ENCODE data around the gene DSC1. TPM values are rescaled to one million over a fixed set of nuclear protein-coding genes. Genes with fewer than 3 reads are reported as not detected.
"Not testable (repeated sequence)": the region's sequence is repeated elsewhere in the genome, so short reads cannot be mapped to it uniquely, and the experiment has no call there.

DSC1 gene
- total RNA-seq, 1 experiment from 2014 or later = not detected

- TF ChIP-seq, protein P1, sequence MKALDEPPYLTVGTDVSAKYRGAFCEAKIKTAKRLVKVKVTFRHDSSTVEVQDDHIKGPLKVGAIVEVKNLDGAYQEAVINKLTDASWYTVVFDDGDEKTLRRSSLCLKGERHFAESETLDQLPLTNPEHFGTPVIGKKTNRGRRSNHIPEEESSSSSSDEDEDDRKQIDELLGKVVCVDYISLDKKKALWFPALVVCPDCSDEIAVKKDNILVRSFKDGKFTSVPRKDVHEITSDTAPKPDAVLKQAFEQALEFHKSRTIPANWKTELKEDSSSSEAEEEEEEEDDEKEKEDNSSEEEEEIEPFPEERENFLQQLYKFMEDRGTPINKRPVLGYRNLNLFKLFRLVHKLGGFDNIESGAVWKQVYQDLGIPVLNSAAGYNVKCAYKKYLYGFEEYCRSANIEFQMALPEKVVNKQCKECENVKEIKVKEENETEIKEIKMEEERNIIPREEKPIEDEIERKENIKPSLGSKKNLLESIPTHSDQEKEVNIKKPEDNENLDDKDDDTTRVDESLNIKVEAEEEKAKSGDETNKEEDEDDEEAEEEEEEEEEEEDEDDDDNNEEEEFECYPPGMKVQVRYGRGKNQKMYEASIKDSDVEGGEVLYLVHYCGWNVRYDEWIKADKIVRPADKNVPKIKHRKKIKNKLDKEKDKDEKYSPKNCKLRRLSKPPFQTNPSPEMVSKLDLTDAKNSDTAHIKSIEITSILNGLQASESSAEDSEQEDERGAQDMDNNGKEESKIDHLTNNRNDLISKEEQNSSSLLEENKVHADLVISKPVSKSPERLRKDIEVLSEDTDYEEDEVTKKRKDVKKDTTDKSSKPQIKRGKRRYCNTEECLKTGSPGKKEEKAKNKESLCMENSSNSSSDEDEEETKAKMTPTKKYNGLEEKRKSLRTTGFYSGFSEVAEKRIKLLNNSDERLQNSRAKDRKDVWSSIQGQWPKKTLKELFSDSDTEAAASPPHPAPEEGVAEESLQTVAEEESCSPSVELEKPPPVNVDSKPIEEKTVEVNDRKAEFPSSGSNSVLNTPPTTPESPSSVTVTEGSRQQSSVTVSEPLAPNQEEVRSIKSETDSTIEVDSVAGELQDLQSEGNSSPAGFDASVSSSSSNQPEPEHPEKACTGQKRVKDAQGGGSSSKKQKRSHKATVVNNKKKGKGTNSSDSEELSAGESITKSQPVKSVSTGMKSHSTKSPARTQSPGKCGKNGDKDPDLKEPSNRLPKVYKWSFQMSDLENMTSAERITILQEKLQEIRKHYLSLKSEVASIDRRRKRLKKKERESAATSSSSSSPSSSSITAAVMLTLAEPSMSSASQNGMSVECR (CRISPR knock-in tag; IDR thresholded peaks at IDR 0.05; ENCODE audit: borderline replicate concordance) = no peak
- TF ChIP-seq NFYB (CRISPR knock-in tag; conservative IDR thresholded peaks at IDR 0.05; ENCODE audit: low read depth) (no peak), ZNF219 (CRISPR knock-in tag; IDR thresholded peaks at IDR 0.05; ENCODE audit: borderline replicate concordance) (no peak), ZNF416 (CRISPR knock-in tag; IDR thresholded peaks at IDR 0.05) (no peak), ELF4 (CRISPR knock-in tag; IDR thresholded peaks at IDR 0.05; ENCODE audit: low read depth) (no peak)
- TF ChIP-seq, protein P2, sequence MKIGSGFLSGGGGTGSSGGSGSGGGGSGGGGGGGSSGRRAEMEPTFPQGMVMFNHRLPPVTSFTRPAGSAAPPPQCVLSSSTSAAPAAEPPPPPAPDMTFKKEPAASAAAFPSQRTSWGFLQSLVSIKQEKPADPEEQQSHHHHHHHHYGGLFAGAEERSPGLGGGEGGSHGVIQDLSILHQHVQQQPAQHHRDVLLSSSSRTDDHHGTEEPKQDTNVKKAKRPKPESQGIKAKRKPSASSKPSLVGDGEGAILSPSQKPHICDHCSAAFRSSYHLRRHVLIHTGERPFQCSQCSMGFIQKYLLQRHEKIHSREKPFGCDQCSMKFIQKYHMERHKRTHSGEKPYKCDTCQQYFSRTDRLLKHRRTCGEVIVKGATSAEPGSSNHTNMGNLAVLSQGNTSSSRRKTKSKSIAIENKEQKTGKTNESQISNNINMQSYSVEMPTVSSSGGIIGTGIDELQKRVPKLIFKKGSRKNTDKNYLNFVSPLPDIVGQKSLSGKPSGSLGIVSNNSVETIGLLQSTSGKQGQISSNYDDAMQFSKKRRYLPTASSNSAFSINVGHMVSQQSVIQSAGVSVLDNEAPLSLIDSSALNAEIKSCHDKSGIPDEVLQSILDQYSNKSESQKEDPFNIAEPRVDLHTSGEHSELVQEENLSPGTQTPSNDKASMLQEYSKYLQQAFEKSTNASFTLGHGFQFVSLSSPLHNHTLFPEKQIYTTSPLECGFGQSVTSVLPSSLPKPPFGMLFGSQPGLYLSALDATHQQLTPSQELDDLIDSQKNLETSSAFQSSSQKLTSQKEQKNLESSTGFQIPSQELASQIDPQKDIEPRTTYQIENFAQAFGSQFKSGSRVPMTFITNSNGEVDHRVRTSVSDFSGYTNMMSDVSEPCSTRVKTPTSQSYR (CRISPR knock-in tag; IDR thresholded peaks at IDR 0.05) = no peak
These were observed 36.8 kb downstream of the DSC1 start (continued) for GRCh38 chr18:31125878-31126277.

DNA sequence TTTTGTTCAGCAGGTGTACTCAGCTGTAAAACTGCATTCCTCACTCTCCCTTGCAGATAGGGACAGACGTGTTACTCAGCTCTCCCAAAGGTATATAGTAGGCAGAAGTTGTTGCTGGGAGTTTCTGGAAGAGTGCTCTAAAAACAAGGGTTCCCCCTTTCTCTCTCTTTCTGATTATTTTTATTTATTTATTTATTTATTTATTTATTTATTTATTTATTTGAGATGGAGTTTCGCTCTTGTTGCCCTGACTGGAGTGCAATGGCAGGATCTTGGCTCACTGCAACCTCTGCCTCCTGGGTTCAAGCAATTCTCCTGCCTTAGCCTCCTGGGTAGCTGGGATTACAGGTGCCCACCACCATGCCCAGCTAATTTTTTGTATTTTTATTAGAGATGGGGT is 39.5 kb downstream of the DSC1 start:
- H3K4me1 Mint-ChIP-seq = peaks cover 12% of the 10 kb centered on the region
- H3K27me3 Mint-ChIP-seq (ENCODE audit: low read depth); H3K4me3 Mint-ChIP-seq; POLR2A ChIA-PET; H3K9me3 Mint-ChIP-seq; ATAC-seq; H3K27ac Mint-ChIP-seq; CTCF ChIA-PET; H3K36me3 Mint-ChIP-seq; DNase-seq (ENCODE audit: low spot score): not testable (repeated sequence)

DNA sequence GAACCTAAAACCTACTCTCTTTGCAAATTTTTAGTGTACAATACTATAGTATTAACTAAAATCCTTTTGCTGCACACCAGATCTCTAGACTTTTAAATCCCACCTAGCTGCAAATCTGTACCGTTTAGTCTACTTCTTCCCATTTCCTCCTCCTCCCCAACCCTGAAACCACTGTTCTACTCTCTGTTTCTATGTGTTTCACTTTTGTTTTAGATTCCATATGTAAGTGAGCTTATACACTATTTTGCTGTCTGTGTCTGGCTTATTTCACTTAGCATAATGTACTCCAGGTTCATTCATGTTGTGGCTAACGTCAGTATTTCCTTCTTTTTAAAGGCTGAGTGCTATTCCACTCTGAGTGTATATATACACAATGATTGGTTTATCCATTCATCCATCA is 42.1 kb downstream of the DSC1 start:
- H3K36me3 Mint-ChIP-seq = no peaks in the 10 kb centered on the region
- ChIA-PET CTCF (no interaction called here), POLR2A (no interaction called here)
- H3K27me3 Mint-ChIP-seq (ENCODE audit: low read depth) = no peaks in the 10 kb centered on the region
- H3K4me1 Mint-ChIP-seq = peaks cover 16% of the 10 kb centered on the region
- no peak for DNase-seq (ENCODE audit: low spot score)
- H3K9me3 Mint-ChIP-seq = peaks cover under 1% of the 10 kb centered on the region; the same call in 1 of the 2 replicates
- ATAC-seq = no peak
- H3K27ac Mint-ChIP-seq = no peak overlapping the region; the same call in 1 of the 2 replicates
- H3K4me3 Mint-ChIP-seq = no peak overlapping the region
- TF ChIP-seq, protein P3, sequence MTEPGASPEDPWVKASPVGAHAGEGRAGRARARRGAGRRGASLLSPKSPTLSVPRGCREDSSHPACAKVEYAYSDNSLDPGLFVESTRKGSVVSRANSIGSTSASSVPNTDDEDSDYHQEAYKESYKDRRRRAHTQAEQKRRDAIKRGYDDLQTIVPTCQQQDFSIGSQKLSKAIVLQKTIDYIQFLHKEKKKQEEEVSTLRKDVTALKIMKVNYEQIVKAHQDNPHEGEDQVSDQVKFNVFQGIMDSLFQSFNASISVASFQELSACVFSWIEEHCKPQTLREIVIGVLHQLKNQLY (CRISPR knock-in tag; IDR thresholded peaks at IDR 0.05) = no peak
- no peak for TF ChIP-seq SOX15 (CRISPR knock-in tag; IDR thresholded peaks at IDR 0.05)
- no peak for TF ChIP-seq TP53 (CRISPR knock-in tag; IDR thresholded peaks at IDR 0.05)
- no peak for TF ChIP-seq ETV6 (CRISPR knock-in tag; IDR thresholded peaks at IDR 0.05)
- no peak for TF ChIP-seq ZNF512 (CRISPR knock-in tag; IDR thresholded peaks at IDR 0.05; ENCODE audit: borderline replicate concordance)
- TF ChIP-seq, protein P4, sequence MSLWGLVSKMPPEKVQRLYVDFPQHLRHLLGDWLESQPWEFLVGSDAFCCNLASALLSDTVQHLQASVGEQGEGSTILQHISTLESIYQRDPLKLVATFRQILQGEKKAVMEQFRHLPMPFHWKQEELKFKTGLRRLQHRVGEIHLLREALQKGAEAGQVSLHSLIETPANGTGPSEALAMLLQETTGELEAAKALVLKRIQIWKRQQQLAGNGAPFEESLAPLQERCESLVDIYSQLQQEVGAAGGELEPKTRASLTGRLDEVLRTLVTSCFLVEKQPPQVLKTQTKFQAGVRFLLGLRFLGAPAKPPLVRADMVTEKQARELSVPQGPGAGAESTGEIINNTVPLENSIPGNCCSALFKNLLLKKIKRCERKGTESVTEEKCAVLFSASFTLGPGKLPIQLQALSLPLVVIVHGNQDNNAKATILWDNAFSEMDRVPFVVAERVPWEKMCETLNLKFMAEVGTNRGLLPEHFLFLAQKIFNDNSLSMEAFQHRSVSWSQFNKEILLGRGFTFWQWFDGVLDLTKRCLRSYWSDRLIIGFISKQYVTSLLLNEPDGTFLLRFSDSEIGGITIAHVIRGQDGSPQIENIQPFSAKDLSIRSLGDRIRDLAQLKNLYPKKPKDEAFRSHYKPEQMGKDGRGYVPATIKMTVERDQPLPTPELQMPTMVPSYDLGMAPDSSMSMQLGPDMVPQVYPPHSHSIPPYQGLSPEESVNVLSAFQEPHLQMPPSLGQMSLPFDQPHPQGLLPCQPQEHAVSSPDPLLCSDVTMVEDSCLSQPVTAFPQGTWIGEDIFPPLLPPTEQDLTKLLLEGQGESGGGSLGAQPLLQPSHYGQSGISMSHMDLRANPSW (CRISPR knock-in tag; conservative IDR thresholded peaks at IDR 0.05; ENCODE audit: low read depth) = no peak
- no peak for TF ChIP-seq GRHL2 (CRISPR knock-in tag; IDR thresholded peaks at IDR 0.05; ENCODE audit: insufficient replicate concordance, severe bottlenecking)
- no peak for TF ChIP-seq MYBL2 (CRISPR knock-in tag; IDR thresholded peaks at IDR 0.05)
- TF ChIP-seq NFE2L1 (CRISPR knock-in tag; IDR thresholded peaks at IDR 0.05) = no peak
- no peak for TF ChIP-seq ZNF416 (CRISPR knock-in tag; IDR thresholded peaks at IDR 0.05)
- TF ChIP-seq TCF7 (CRISPR knock-in tag; IDR thresholded peaks at IDR 0.05; ENCODE audit: low read depth) = no peak
- no peak for TF ChIP-seq ELF4 (CRISPR knock-in tag; IDR thresholded peaks at IDR 0.05; ENCODE audit: low read depth)
- no peak for TF ChIP-seq NR2C2 (CRISPR knock-in tag; IDR thresholded peaks at IDR 0.05)
- TF ChIP-seq, protein P5, sequence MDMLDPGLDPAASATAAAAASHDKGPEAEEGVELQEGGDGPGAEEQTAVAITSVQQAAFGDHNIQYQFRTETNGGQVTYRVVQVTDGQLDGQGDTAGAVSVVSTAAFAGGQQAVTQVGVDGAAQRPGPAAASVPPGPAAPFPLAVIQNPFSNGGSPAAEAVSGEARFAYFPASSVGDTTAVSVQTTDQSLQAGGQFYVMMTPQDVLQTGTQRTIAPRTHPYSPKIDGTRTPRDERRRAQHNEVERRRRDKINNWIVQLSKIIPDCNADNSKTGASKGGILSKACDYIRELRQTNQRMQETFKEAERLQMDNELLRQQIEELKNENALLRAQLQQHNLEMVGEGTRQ (CRISPR knock-in tag; IDR thresholded peaks at IDR 0.05) = no peak
